ENCODE data around the gene CXCL17. TPM values are rescaled to one million over a fixed set of nuclear protein-coding genes. Genes with fewer than 3 reads are reported as not detected.
"Not testable (repeated sequence)": the region's sequence is repeated elsewhere in the genome, so short reads cannot be mapped to it uniquely, and the experiment has no call there.

CXCL17 gene
- total RNA-seq, 1 donor from 2014 or later = not detected

- no peak overlapping the region for H3K27ac Mint-ChIP-seq (ENCODE audit: unreplicated experiment)
- peaks cover 11% of the 10 kb centered on the region for H3K4me1 Mint-ChIP-seq (ENCODE audit: low read depth)
- no peak overlapping the region for H3K4me3 Mint-ChIP-seq (ENCODE audit: unreplicated experiment)
- H3K9me3 Mint-ChIP-seq (ENCODE audit: low read depth) = no peaks in the 10 kb centered on the region
- no peak for TF ChIP-seq CTCF (IDR thresholded peaks at IDR 0.05)
- DNase-seq (ENCODE audit: low spot score) = no peak
- no peaks in the 10 kb centered on the region for H3K36me3 Mint-ChIP-seq (ENCODE audit: low read depth)
- peaks cover 1% of the 10 kb centered on the region for H3K27me3 Mint-ChIP-seq (ENCODE audit: low read depth)
Observed at GRCh38 chr19:42461700-42462324, 19.1 kb upstream of the CXCL17 start.

GRCh38 chr19:42461231-42461630 is 18.5 kb upstream of the CXCL17 start:
- not testable (repeated sequence) for H3K27me3 Mint-ChIP-seq (ENCODE audit: low read depth); H3K4me1 Mint-ChIP-seq (ENCODE audit: low read depth); H3K9me3 Mint-ChIP-seq (ENCODE audit: low read depth); H3K4me3 Mint-ChIP-seq (ENCODE audit: unreplicated experiment); DNase-seq (ENCODE audit: low spot score); H3K27ac Mint-ChIP-seq (ENCODE audit: unreplicated experiment); H3K36me3 Mint-ChIP-seq (ENCODE audit: low read depth)

DNA sequence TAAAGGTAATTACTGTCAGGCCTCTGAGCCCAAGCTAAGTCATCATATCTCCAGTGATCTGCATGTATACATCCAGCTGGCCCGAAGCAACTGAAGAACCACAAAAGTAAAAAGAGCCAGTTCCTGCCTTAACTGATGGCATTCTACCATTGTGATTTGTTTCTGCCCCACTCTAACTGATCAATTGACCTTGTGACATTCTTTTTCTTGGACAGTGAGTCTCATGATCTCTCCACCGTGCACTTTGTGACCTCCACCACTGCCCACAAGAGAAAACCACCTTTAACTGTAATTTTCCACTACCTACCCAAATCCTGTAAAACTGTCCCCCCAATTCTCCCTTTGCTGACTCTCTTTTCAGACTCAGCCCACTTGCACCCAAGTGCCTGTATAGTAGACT is 17.2 kb upstream of the CXCL17 start:
- no peaks in the 10 kb centered on the region for H3K9me3 Mint-ChIP-seq (ENCODE audit: low read depth)
- DNase-seq (ENCODE audit: low spot score) = no peak
- no peak for TF ChIP-seq CTCF (IDR thresholded peaks at IDR 0.05)
- peaks cover 3% of the 10 kb centered on the region for H3K27me3 Mint-ChIP-seq (ENCODE audit: low read depth)
- no peak overlapping the region for H3K4me3 Mint-ChIP-seq (ENCODE audit: unreplicated experiment)
- no peak overlapping the region for H3K27ac Mint-ChIP-seq (ENCODE audit: unreplicated experiment)
- no peaks in the 10 kb centered on the region for H3K36me3 Mint-ChIP-seq (ENCODE audit: low read depth)
- no peaks in the 10 kb centered on the region for H3K4me1 Mint-ChIP-seq (ENCODE audit: low read depth)

GRCh38 chr19:42455621-42456081 is 12.9 kb upstream of the CXCL17 start:
- no peak for DNase-seq (ENCODE audit: low spot score)
- Mint-ChIP-seq H3K27ac (ENCODE audit: unreplicated experiment) (no peak overlapping the region), H3K27me3 (ENCODE audit: low read depth) (peaks cover 30% of the 10 kb centered on the region), H3K36me3 (ENCODE audit: low read depth) (no peaks in the 10 kb centered on the region), H3K4me3 (ENCODE audit: unreplicated experiment) (no peak overlapping the region), H3K9me3 (ENCODE audit: low read depth) (no peaks in the 10 kb centered on the region), H3K4me1 (ENCODE audit: low read depth) (no peaks in the 10 kb centered on the region)
- no peak for TF ChIP-seq CTCF (IDR thresholded peaks at IDR 0.05)

GRCh38 chr19:42455086-42455485 is 12.3 kb upstream of the CXCL17 start:
- H3K4me1 Mint-ChIP-seq (ENCODE audit: low read depth) = no peaks in the 10 kb centered on the region
- H3K27me3 Mint-ChIP-seq (ENCODE audit: low read depth) = peaks cover 30% of the 10 kb centered on the region
- H3K27ac Mint-ChIP-seq (ENCODE audit: unreplicated experiment) = no peak overlapping the region
- no peaks in the 10 kb centered on the region for H3K9me3 Mint-ChIP-seq (ENCODE audit: low read depth)
- TF ChIP-seq CTCF (IDR thresholded peaks at IDR 0.05) = no peak
- no peaks in the 10 kb centered on the region for H3K36me3 Mint-ChIP-seq (ENCODE audit: low read depth)
- no peak for DNase-seq (ENCODE audit: low spot score)
- H3K4me3 Mint-ChIP-seq (ENCODE audit: unreplicated experiment) = no peak overlapping the region

DNA sequence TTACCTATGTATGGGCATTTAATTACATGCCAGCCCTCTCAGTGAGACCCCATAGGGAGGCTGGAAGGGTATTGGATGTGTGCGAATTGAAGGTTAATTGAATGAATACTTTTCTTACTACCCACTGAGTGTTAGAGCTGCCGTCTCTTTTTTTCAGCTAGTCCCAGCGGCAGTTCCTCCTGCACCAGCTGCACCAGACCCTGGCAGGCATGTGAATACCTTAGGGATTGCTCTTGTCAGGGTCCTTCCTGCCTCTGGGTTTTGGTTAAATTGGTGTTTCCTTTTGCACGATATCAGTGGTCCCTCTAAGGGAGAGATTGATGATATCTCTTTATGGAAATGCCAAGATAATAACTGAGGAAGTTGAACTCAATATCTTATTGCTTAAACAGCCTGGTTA is 9.8 kb upstream of the CXCL17 start:
- H3K36me3 Mint-ChIP-seq (ENCODE audit: low read depth) = no peaks in the 10 kb centered on the region
- no peaks in the 10 kb centered on the region for H3K9me3 Mint-ChIP-seq (ENCODE audit: low read depth)
- H3K27me3 Mint-ChIP-seq (ENCODE audit: low read depth) = peaks cover 29% of the 10 kb centered on the region

More for the DNA sequence above, 9.8 kb upstream of the CXCL17 start:
- no peak for TF ChIP-seq CTCF (IDR thresholded peaks at IDR 0.05)
- DNase-seq (ENCODE audit: low spot score) = no peak
- Mint-ChIP-seq H3K4me1 (ENCODE audit: low read depth) (no peaks in the 10 kb centered on the region), H3K27ac (ENCODE audit: unreplicated experiment) (no peak overlapping the region), H3K4me3 (ENCODE audit: unreplicated experiment) (no peak overlapping the region)

Measured in chondrocyte (in vitro differentiated cells).